HG02798 (cell line): ENCODE measurements around the gene BLID.

Experiments
- ATAC-seq: cut with Tn5 transposase; IDR thresholded peaks from one replicate; pipeline ENCODE4 v1.9.1; 2021; ENCODE audit warnings: mild to moderate bottlenecking; ENCODE audit not compliant: unreplicated experiment, poor library complexity

BLID gene

GRCh38 chr11:122108192-122108799 lies 7.7 kb downstream of the BLID start:
- no peak for ATAC-seq

DNA sequence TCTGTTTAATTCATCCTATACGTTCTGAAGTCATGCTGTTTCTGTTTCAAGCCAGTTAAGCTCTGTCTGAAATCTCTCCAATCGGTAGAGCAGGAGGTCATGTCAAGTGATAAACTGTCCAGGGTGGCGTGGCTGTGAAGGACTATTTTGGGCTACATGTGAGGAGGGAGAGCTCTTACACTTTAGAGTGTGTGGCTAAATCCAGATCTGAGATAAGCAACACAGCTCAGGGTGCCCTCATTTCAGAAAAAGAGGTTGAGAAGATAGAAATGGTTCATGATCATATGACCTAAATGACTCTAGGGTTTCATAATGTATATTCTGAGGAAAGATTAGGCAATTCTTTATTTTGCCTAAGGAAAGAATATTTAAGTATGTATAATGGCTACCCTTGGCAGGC lies 8.4 kb downstream of the BLID start:
- ATAC-seq = no peak

- ATAC-seq = no peak
Observed at GRCh38 chr11:122107045-122107444, 9.0 kb downstream of the BLID start.

GRCh38 chr11:122105044-122105758 lies 10.8 kb downstream of the BLID start:
- ATAC-seq = no peak

GRCh38 chr11:122104341-122104740 lies 11.7 kb downstream of the BLID start:
- ATAC-seq = no peak

GRCh38 chr11:122103726-122104125 lies 12.3 kb downstream of the BLID start:
- ATAC-seq = no peak

DNA sequence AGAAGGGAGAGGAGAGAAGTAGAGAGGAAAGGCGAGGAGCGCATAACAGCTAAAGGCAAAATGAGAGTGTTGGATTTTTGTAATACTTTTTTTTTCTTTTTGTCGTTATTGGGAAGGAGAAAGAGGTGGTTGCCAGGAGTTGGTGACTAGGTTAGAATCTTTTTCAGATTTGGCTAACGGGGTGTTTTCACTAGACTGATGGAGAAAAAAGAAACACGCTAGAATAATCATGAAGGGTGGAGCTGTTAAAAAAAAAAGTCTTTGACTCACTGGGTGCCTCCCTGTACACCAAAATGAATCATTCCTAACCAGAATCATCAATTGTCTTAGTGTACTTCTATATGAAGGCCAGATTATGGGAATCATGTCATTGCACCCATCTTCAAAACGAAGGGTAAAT lies 12.7 kb downstream of the BLID start:
- no peak for ATAC-seq

- no peak for ATAC-seq
Observed at GRCh38 chr11:122102426-122102825, 13.6 kb downstream of the BLID start.

- ATAC-seq = no peak
Observed at GRCh38 chr11:122101625-122102291, 14.3 kb downstream of the BLID start.

DNA sequence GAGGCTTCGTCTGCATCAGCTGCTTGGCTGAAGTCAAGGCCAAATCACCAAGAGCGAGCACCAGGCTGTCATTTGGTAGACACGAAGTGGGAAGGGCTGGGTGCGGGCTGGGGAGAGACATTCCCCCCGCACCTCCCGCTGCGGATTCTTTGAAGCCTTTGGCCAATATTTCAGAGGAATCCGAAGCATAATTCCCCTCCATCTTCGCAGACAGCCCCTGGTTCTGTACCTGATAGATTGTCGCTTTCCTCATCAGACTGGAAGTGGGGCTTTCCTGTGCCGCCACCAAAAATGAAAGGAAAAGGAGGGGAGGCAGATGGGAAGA lies 15.3 kb downstream of the BLID start:
- ATAC-seq = no peak

- no peak for ATAC-seq
Observed at GRCh38 chr11:122100037-122100755, 15.8 kb downstream of the BLID start.

GRCh38 chr11:122099374-122100036 lies 16.5 kb downstream of the BLID start:
- no peak for ATAC-seq

- ATAC-seq = no peak
Observed at GRCh38 chr11:122098261-122098980, 17.6 kb downstream of the BLID start.

DNA sequence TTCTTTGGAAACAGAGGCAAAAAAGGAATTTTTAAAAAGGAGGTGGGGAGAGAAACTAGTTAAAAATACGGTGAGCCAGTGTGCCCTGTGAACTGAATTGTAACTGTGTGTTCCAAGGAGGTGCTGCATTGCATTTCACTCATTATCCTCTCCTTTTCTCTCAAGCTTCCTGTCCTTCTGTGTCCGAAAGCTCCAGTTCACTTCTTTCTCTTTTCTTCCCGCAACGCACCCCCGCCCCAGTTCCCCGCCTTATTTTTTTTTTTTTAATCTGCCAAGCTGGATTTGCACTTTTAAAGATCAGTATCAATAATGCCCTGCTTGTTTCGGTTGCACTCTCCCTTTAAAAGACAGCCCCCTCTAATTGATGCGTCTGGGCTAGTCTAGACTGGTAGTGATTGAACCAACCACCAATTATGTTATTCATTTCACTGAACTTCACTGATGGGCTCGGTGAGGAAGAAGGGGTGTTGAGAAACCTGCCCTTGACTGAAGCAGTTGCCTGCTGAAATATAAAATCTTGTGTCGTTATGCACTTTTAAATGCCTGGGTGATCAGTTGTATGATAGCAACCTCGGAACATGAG lies 18.5 kb downstream of the BLID start:
- no peak for ATAC-seq

DNA sequence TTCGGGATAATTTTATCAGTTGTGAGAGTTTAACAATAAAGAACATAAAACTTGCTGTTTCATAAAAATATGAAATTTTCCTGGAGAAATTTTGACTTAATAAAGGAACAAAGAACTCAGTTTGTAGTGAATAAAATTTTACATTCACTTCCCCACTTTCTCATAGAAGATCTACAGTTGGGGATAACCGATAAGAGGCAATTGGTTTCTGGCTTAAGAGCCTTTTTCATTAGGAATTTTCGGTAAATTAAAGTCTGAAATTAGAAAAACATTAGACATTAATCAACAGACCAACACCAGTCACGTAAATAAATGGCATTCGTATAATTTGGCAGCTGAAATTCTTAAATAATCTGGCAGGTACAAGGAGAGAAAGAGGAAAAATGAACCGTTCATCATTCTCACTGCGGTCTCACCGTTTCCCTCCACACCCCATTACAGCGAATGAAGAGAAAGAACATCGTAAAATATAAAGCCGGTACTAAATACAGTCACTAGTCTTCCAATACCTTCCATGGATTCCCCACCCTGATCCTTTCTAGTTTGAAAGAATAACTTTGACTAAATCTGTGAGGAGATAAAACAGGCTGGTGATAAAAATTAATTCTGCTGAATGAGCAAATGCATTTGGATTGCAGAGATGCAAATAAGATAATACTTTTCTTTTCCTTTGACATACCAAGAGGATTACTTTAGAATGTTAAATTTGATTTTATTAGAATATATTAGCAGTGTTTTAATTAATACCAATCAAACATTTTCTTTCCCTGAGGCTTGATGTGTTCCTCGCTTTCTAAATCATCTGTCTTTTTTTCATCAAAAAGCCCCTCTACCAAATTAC lies 19.5 kb downstream of the BLID start:
- no peak for ATAC-seq

DNA sequence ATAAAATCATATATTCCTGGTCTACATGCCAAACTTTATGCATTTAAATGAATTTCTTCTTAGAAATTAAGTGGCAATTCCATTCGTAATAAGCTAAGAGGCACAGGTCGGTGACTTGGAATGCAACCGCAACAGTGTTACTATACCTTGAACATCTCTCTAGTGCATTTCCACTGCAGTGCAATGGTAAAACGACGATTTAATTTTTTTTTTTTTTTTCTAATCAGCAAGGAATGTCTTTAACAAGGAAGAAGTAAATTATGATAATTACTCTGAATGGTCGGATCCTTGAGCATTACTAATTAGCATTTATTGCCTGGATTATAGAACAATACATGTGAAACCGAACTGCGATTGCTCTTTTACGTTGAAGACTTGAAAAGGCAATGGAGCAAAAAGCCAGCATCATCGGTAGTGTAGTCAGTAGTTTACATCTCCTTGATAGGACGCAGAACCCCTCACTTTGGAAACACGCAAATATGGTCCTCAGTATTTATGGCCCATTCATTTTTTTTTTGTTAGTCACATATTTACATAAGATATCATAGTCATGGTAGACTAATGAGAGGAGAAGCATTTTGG lies 20.2 kb downstream of the BLID start:
- no peak for ATAC-seq

GRCh38 chr11:122094836-122095235 lies 21.2 kb downstream of the BLID start:
- no peak for ATAC-seq

- ATAC-seq = no peak
Observed at GRCh38 chr11:122093731-122094275, 22.2 kb downstream of the BLID start.
